CD4-positive, alpha-beta T cell treated with Interleukin-12 subunit alpha and Interleukin-12 subunit beta, for 1 hour (primary cell): ENCODE results near the gene PTGDS.
A peak's percentile ranks its signal among the peaks of the same experiment; 100 is the strongest.

ENCODE experiments used
- DNase-seq: peaks from one replicate; pipeline ENCODE4 v3.0.0-alpha.2; 2020

PTGDS gene

GRCh38 chr9:136946228-136947027 lies 30.9 kb upstream of the PTGDS start:
- DNase-seq: no peak

- DNase-seq: no peak
Measured at GRCh38 chr9:136947028-136947891, 30.0 kb upstream of the PTGDS start.

GRCh38 chr9:136947955-136948510 lies 29.3 kb upstream of the PTGDS start:
- DNase-seq: peak; percentile 31

- no peak for DNase-seq
Measured at GRCh38 chr9:136949239-136949816, 28.0 kb upstream of the PTGDS start.

GRCh38 chr9:136949817-136950655 lies 27.3 kb upstream of the PTGDS start:
- DNase-seq: peak; percentile 96

GRCh38 chr9:136950656-136951276 lies 26.5 kb upstream of the PTGDS start:
- no peak for DNase-seq

GRCh38 chr9:136951541-136952320 lies 25.6 kb upstream of the PTGDS start, which contains the start of gene LCN12:
Gene LCN12 (plus strand): TSS chr9:136952273. CDS start chr9:136952328, 55 bp downstream.
- no peak for DNase-seq

GRCh38 chr9:136952321-136952850 lies 24.9 kb upstream of the PTGDS start:
- no peak for DNase-seq

- DNase-seq: no peak
Measured at GRCh38 chr9:136952876-136953770, 24.2 kb upstream of the PTGDS start.

GRCh38 chr9:136953771-136954269 lies 23.5 kb upstream of the PTGDS start:
- no peak for DNase-seq

GRCh38 chr9:136954270-136955083 lies 22.8 kb upstream of the PTGDS start:
- DNase-seq: no peak

GRCh38 chr9:136955202-136955942 lies 21.9 kb upstream of the PTGDS start:
- DNase-seq: no peak

- DNase-seq: no peak
Measured at GRCh38 chr9:136955943-136956335, 21.4 kb upstream of the PTGDS start.

GRCh38 chr9:136956604-136957003 lies 20.7 kb upstream of the PTGDS start:
- DNase-seq: no peak

GRCh38 chr9:136957461-136957860 lies 19.8 kb upstream of the PTGDS start:
- no peak for DNase-seq

- DNase-seq: no peak
Measured at GRCh38 chr9:136957901-136958300, 19.4 kb upstream of the PTGDS start.

- DNase-seq: no peak
Measured at GRCh38 chr9:136958473-136958872, 18.8 kb upstream of the PTGDS start.
